GM12865 (cell line): ENCODE results near the gene GPR132.
A peak's percentile ranks its signal among the peaks of the same experiment; 100 is the strongest.

Experiments used
- DNase-seq: peaks from one replicate; pipeline ENCODE4 v3.0.0; 2010; ENCODE audit warnings: low read depth
- H3K4me3 ChIP-seq: 2 replicates; pipeline ENCODE4 v1.5.1; 2011; ENCODE audit warnings: mild to moderate bottlenecking, low read depth, low read length, control low read depth
- CTCF ChIP-seq: IDR thresholded peaks from 2 replicates; pipeline ENCODE4 v1.5.1; 2011; ENCODE audit warnings: low read length, control low read depth, low read depth, inconsistent platforms; ENCODE audit not compliant: insufficient read depth; ENCODE audit errors: missing control alignments

The GPR132 gene

DNA sequence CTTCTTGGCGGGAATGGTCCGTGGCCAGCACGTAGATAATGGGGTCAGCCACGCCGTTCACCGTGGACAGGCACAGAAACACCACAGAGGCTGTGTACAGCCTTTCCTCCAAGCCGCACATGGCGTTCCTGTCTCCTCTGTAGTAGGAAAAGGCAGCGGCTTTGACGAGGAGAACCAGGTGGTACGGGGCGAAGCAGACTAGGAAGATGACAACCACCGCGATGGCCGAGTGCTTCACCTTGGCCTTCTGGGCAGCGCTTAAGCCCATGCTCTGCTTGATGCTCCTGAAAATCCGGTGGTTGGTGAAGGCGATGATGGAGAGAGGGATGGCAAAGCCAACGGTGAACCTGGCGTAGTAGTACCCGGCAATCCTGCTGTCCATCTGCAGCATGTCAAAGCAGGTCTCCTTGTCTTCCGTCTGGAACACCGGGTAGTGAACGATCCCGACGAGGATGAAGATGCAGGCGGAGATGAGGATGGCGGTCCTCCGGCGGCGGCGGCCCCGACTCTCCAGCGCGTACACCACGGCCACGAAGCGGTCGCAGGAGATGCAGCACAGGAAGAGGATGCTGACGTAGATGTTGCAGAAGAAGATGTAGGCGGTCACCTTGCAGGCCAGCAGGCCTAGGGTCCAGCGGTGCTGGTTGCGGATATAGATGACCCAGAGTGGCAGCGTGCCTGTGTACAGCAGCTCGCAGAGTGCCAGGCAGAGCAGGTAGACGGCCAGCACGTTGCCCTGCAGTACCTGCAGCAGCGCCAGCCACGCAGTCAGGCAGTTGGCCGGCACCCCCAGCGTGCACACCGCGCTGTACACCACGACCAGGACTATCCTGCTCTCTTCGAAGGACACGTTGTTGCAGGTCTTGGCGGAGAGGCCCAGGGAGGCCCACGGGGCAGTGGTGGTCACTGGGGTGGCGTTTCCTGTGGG lies 13.8 kb downstream of the GPR132 start:
- H3K4me3 ChIP-seq, result no peak overlapping the region
- TF ChIP-seq CTCF, result no peak
- DNase-seq, result no peak

DNA sequence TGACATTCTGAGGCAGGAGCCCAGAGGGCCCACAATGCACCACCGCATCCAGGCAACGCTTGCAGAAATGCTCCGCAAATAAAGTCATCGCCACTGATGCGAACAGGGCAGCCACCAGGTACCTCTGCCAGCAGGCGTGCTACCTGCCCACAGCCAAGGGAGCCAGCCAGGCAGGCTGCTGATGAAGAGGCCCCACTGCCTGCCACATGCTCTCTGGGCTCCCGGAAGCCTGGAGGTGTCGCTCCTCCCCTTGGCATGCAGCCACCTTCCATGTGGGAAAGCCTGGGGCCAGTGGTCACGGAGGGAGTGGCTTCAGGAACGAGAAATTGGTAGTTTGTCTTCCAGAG lies 14.7 kb downstream of the GPR132 start:
- no peak for DNase-seq
- no peak for TF ChIP-seq CTCF
- H3K4me3 ChIP-seq, result no peak overlapping the region

DNA sequence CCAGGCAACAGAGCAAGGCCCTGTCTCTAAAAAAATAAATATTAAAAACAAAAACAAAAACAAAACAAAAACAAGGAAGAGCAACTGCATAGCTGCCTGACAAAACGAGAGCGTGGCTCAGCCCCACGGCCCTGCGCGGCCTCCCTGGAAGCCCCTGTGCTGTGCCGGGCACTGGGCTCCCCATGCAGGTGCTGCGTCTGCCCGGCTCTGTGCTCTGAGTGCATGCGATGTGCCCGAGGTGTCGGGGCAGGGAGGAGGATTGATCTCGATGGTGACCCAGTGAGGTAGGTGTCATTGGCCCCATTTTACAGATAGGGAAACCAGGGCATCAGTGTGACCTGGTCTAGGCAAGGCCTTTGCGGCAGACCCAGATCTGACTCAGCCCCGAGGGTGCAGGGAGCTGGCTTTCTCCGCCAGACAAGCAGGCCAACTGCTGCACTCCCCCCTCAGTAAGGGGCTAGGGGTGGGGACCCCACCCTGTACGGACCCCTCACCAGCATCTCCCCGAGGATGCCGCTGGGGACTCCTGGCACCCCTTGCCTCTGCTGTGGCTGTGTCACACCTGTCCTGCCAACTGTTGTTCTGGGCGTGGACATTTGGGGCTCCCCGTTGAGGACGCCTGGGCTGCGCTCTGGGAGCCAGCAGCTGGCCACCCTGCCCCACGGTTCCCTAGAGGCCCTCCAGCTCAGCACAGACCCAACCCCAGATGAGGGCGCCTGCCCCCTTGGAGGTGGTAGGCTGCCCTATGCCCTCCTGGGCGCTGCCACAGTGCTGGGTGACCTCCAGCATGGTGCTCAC lies 15.3 kb downstream of the GPR132 start:
- no peak overlapping the region for H3K4me3 ChIP-seq
- TF ChIP-seq CTCF, result no peak
- no peak for DNase-seq

DNA sequence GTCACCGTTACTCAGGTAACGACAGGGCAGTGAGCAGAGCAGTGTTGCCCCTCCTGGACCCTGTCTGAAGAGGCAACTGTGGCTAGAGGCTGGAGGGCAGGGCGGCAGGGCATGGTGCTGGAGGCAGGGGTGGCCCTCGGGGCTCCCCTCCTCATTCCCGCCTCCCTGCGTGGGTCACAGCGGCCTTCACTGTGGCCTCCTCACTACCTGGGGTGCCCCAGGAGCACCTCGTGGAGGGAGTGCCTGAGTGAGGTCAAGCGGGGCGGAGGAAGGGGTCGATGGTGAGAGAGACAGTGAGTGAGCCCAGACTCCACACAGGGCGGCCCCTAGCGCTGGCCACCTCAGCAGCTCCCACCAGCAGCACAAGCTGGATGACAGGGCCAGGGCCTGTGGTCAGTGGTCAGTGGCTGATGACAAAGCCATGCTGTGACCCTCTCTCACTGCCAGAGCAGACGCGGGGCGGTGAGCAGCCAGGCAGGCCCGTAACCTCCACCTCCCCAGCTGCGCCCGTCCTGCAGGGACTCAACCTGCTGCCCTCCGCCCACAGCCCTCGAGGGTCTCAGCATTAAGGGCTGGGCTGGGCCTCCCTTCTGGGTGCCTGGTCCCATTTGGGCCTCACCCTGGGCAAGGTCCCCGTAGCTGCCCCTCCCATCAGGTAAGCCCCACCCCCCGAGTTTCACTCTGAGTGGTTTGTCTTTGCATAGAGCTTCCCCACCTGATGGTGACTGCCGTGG lies 17.8 kb downstream of the GPR132 start:
- peak; percentile 66 for DNase-seq
- TF ChIP-seq CTCF, result no peak
- no peak overlapping the region for H3K4me3 ChIP-seq

- TF ChIP-seq CTCF, result no peak
- no peak overlapping the region for H3K4me3 ChIP-seq
- DNase-seq, result no peak
Observed at GRCh38 chr14:105046891-105047282, 18.3 kb downstream of the GPR132 start.

GRCh38 chr14:105045710-105046326 lies 19.4 kb downstream of the GPR132 start:
- peak; percentile 92 for DNase-seq
- H3K4me3 ChIP-seq, result no peak overlapping the region
- TF ChIP-seq CTCF, result peak; percentile 99
